GM12872 (cell line): Measurements from ENCODE around the gene FAM13A.

Experiments
- TF ChIP-seq, protein P1 (sequence below): IDR thresholded peaks from 3 replicates; pipeline ENCODE4 v1.5.1; 2011; ENCODE audit warnings: low read depth, mild to moderate bottlenecking, low read length, moderate library complexity; ENCODE audit not compliant: insufficient read depth

The FAM13A gene

DNA sequence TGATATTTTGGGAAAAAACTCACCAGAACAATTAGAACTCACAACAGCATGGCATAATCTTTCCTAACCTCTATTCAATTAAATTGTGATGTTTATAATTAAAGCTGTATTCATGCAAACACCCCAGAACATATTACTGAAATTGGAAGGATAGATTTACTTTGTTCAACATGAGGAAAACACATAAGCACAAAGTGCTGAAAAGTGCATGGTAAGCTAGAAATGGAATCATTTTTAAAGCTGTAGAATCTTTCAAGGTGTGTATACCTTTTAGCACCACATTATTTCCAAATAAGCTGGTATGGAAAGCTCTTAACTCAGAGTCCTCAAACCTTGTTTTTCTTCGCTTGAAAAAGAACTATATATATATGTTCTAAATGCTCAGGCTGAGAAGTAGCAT lies 268.6 kb downstream of the FAM13A start:
- TF ChIP-seq, protein P1, sequence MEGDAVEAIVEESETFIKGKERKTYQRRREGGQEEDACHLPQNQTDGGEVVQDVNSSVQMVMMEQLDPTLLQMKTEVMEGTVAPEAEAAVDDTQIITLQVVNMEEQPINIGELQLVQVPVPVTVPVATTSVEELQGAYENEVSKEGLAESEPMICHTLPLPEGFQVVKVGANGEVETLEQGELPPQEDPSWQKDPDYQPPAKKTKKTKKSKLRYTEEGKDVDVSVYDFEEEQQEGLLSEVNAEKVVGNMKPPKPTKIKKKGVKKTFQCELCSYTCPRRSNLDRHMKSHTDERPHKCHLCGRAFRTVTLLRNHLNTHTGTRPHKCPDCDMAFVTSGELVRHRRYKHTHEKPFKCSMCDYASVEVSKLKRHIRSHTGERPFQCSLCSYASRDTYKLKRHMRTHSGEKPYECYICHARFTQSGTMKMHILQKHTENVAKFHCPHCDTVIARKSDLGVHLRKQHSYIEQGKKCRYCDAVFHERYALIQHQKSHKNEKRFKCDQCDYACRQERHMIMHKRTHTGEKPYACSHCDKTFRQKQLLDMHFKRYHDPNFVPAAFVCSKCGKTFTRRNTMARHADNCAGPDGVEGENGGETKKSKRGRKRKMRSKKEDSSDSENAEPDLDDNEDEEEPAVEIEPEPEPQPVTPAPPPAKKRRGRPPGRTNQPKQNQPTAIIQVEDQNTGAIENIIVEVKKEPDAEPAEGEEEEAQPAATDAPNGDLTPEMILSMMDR: no peak

DNA sequence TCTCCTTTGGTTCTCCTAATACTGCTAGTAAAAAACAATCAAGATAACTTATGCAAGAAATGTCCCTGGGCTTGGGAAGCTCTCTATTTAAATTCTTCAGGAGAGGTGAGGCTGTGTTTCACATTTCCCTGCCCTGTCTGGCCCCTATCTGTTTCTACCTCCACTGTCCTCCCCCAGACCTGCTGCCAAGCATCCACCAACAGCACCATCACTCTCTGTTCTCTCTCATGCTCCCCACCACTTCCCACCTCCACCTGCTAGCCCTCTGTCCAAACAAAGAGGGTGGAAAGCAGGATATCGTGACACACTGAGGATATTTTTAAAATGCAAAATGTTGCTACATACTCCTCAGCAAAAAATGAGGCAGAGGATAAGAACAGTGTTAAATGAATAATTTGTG lies 271.0 kb downstream of the FAM13A start:
- TF ChIP-seq, protein P1: no peak

DNA sequence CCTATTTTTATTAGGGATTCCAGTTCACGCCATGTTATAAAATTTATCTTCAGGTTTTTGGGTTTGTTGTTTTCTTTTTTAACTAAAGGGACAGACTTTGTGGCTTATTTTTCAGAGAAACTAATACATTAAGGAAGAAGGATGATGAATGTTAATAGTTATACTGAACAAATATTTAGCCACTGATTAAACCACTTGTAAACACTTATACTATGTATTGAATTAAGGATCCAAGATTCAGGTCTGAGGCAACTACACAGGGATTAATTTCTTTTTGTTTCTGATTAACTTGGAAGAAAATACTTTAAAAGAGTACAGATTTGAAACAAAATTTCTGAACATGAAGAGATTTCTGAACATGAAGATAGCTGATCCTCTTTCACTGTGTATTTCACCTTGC lies 276.6 kb downstream of the FAM13A start:
- TF ChIP-seq, protein P1: no peak

DNA sequence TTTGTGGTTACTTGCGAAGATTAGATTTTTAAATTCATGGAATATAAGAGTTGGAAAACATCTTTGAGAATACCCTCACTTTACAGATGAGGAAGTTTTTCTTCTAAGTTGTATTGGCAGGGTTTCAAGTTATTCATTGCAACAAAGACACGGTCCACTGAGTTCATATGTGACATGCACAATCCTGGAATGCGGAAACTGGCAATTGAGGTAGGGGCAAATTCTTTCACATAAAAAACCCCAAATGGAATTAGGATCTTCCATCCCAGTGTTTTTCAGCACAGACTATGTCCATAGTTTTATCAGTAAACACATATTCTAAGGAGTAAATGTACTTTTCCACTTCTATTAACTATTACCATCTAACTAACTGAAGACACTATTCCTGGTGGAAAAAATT lies 277.6 kb downstream of the FAM13A start:
- TF ChIP-seq, protein P1: no peak

DNA sequence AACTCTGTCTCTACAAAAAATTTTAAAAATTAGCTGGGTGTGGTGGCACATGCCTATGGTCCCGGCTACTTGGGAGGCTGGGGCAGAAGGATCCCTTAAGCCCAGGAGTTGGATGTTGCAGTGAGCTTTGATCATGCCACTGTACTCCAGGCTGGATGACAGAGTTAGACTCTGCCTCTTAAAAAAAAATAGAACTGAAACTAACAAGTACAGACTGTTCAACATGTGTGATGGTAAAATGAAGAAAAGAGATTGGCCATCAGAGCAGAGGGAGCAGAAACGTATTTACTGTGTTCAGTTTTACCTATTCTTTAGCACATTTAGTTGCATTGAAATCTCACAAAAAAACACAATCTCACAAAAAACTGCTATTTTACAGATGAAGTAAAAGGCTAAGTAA lies 281.5 kb downstream of the FAM13A start:
- TF ChIP-seq, protein P1: no peak

DNA sequence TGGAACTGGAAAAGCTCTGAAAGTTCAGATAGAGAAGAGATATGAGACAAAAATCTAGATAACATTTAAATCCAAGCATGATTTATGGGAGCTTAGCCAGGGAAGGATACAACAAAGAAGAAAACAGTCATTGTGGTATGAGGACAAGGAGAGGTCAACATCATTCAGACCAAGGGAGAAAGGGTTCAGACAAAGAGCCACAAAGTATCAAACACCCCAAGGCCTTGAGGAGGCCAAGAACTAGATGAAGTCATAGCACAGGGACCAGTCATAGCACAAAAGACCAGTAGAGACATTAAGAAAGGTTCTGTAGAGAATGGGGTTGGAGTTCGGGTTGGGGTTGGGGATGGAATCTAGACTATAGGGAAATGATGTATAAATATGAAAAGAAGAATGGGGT lies 282.0 kb downstream of the FAM13A start:
- TF ChIP-seq, protein P1: no peak

DNA sequence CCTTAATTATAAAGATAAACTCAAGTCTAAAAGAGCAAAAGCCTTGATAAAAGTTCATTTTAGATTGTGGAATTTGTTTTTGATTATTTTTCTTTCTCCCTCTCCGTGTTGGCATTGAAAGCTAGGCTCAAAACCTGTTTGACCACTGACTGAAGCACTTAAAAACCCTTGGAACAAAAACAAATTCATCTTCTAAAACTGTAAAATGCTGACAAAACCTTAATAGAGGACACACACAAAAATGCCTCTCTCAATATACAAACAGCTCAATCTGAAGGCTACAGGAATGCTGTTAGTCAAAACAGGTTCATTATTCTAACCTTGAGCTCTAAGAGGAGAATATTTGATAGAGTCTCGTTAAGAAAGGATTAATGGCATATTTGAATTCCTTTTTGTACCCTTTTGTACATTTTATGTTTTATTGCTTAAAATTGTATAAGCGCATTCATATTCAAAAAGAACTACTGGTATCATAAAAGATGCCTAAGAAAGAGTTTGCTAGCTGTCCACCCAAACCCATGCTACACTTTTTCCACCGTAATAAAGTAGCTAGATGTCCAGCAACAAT lies 285.0 kb downstream of the FAM13A start:
- TF ChIP-seq, protein P1: no peak

DNA sequence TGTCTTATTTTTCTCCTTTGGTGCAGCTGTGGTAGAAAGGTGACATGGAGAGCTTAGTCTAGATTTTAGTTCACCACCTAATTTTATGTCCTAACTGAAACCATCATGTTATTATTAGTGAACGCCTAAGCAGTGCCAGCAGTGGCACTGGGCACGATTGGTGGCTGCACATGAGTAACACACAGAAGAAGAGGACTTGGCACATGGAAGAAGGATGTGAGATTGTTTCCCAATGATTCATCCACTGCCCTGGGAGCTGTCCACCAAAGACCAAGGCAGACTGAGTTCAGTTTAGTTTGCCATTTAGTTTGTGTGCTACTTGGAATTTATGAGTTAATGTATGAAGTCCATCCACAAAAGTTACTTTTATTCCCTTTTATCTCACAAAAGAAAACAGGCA lies 291.3 kb downstream of the FAM13A start:
- TF ChIP-seq, protein P1: no peak
